ENCODE results near the gene SETMAR. TPM values are rescaled to one million over a fixed set of nuclear protein-coding genes. Genes with fewer than 3 reads are reported as not detected.

SETMAR gene
- total and polyA plus RNA-seq, 12 donors, result 11.5 to 53.7 (median 22.7) TPM

GRCh38 chr3:4270720-4271119 is 32.4 kb upstream of the SETMAR start:
- no peak for DNase-seq
- no peaks in the 10 kb centered on the region for H3K9me3 ChIP-seq (replicated peaks in 1 of 3)
- 28 to 51% (median 34%) methylated on average over 3 of the region's 3 CpGs for WGBS, 4 donors
- H3K4me1 ChIP-seq (replicated peaks in 1 of 2), result peaks cover 0 to 4% of the 10 kb centered on the region in 2 donors
- peak overlapping the region in 1 of 4 donors; percentile 19 for H3K4me3 ChIP-seq
- H3K27ac ChIP-seq, result no peak overlapping the region
- H3K36me3 ChIP-seq (replicated peaks in 1 of 2), result no peaks in the 10 kb centered on the region
- intact Hi-C loops (cut with DNase I), result no loop called here
- no peak for TF ChIP-seq CTCF (IDR thresholded peaks at IDR 0.05)
- no peak for TF ChIP-seq POLR2A (IDR thresholded peaks at IDR 0.05)
- no peaks in the 10 kb centered on the region for H3K27me3 ChIP-seq

- Histone ChIP-seq H3K36me3 (replicated peaks in 1 of 2) (no peaks in the 10 kb centered on the region), H3K27ac (no peak overlapping the region), H3K27me3 (no peaks in the 10 kb centered on the region), H3K4me1 (replicated peaks in 1 of 2) (peaks cover 0 to 4% of the 10 kb centered on the region in 2 donors), H3K4me3 (no peak overlapping the region), H3K9me3 (replicated peaks in 1 of 3) (no peaks in the 10 kb centered on the region)
- DNase-seq, result no peak
- intact Hi-C loops (cut with DNase I), result no loop called here
- no peak for TF ChIP-seq POLR2A (IDR thresholded peaks at IDR 0.05)
- peak; percentile 28 to 59 (median 46) for TF ChIP-seq CTCF (IDR thresholded peaks at IDR 0.05)
- WGBS, 4 donors, result 10 to 27% (median 19%) methylated on average over 4 of the region's 4 CpGs
Measured at GRCh38 chr3:4271834-4272233, 31.3 kb upstream of the SETMAR start.

GRCh38 chr3:4279516-4280105 is 23.6 kb upstream of the SETMAR start:
- WGBS, 4 donors, result 91 to 95% (median 92%) methylated on average over 2 of the region's 2 CpGs
- H3K36me3 ChIP-seq (replicated peaks in 1 of 2), result no peaks in the 10 kb centered on the region
- H3K4me1 ChIP-seq (replicated peaks in 1 of 2), result no peaks in the 10 kb centered on the region
- H3K4me3 ChIP-seq, result no peak overlapping the region
- no peaks in the 10 kb centered on the region for H3K27me3 ChIP-seq
- intact Hi-C loops (cut with DNase I), result no loop called here
- no peaks in the 10 kb centered on the region for H3K9me3 ChIP-seq (replicated peaks in 1 of 3)
- TF ChIP-seq POLR2A (IDR thresholded peaks at IDR 0.05), result no peak
- no peak for TF ChIP-seq CTCF (IDR thresholded peaks at IDR 0.05)
- no peak for DNase-seq
- no peak overlapping the region for H3K27ac ChIP-seq

GRCh38 chr3:4281991-4282390 is 21.2 kb upstream of the SETMAR start:
- Histone ChIP-seq H3K27ac (no peak overlapping the region), H3K27me3 (no peaks in the 10 kb centered on the region), H3K36me3 (replicated peaks in 1 of 2) (no peaks in the 10 kb centered on the region), H3K9me3 (replicated peaks in 1 of 3) (no peaks in the 10 kb centered on the region), H3K4me1 (replicated peaks in 1 of 2) (no peaks in the 10 kb centered on the region), H3K4me3 (no peak overlapping the region)
- intact Hi-C loops (cut with DNase I), result no loop called here
- no peak for TF ChIP-seq CTCF (IDR thresholded peaks at IDR 0.05)
- TF ChIP-seq POLR2A (IDR thresholded peaks at IDR 0.05), result no peak
- DNase-seq, result no peak
- WGBS, 4 donors, result 44 to 66% (median 47%) methylated on average over 2 of the region's 2 CpGs
